Activated T-helper 1 cell treated with anti-CD3 and anti-CD28 coated beads, Interleukin-2, amount 50 U/mL, for 16 hours (primary cell): ENCODE measurements around the gene PLIN5.

Experiments used
- DNase-seq, 2 donors: peaks; one replicate each; pipeline ENCODE4 v3.0.0-alpha.2; 2020; ENCODE audit warnings: low read depth in 1 of 2, low spot score in 1 of 2

PLIN5 gene

DNA sequence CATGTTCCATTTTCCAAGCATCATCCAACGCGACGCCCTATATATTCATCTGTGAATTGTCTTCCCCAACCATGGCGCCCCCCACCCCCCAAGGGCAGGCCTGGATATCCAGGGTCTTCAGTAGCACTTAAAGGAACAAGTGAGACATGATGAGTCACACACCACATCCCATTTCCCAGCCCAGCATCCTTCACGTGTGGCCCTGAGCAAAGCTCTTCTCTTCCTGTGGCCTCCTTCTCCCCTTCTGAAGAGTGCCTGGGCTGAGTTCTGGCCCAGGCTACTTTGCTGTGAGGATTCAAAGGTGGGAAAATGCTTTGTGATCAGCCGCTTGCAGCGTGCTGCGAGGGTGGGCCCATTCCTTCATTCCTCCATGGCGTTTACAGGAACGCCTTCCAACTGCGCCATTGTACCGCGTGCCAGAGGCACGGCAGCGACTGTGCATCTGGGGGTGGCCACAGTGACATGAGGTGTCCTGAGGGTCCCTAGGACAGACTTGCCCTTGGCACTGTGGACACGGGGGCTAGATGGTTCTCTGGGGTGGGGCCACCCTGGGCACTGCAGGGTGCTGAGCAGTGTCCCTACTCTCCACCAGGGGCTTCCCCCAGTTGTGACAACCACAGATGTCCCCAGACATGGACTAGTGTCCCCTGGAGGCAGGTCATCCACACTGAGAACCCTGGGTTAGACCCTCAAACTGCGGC is 28.4 kb downstream of the PLIN5 start:
- no peak for DNase-seq

DNA sequence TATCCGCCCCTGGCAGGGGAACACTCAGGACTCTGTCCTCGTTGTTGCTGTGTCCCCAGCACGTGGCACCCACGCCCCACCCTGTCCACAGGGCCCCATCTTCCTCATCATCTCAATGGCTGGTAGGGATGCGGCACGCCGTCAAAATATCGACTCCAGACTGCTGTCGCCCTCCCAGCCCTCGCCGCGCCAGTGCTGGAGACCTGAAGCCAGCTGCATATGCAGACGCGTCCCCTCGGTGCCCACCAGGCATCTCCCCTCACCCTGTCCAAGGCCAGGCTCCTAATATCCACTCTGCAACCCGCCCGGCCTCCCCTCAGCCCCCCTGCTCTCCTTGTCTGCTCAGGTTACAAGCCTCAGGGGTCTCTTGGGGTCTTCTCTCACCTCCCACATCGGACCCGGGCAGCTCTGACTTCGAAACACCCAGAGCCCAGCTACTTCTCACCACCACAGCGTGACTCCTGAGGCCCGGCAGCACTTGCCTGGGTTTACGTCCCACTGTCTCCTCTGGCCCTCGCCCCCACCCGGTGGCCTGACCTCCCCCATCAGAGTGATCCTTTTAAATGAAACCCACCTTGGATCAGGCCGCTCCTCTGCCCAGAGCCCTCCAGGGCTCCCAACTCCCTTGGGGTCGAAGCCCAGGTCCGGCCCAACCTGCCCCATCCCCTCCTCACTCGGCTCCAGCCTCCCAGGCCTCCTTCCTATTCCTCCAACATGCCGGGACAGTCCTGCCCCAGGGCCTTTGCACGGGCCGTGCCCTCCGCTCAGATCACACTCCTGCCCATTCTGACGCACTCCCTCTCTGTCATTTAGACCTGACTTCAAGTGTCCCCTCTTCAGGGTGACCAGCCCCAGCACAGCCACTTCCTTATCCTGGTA is 29.2 kb downstream of the PLIN5 start:
- DNase-seq = no peak

DNA sequence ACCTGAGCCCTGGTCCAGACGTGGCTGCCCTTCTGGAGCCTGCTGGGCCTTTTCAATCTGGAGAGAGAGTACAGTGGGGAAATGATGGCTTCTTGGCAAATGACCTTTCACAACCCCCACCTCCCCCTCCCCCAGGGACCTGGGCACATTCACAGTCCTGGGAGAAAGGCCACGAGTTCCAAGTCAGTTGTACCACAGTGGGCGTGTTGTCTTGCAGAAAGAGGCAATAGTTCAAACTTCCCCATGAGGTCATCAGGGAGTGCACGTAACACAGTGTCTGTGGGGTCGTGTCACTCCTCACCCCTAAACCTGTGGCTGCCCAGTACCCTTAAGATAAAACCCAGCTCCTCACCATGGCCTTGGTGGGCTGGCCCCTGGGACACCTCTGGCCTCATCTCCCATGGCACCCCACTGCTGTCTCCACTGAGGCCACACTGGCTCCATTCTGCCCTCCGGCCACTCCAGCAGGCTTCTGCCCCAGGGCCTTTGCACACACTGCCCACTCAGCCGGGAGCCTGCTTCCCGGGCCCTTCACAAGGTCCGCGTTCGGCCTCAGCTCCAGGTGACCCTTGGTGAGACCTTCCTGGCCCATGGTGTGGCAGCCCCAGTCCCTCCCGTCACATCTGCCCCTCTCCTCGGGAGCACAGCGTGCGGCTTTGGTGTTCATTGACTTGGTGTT is 30.0 kb downstream of the PLIN5 start:
- no peak for DNase-seq

DNA sequence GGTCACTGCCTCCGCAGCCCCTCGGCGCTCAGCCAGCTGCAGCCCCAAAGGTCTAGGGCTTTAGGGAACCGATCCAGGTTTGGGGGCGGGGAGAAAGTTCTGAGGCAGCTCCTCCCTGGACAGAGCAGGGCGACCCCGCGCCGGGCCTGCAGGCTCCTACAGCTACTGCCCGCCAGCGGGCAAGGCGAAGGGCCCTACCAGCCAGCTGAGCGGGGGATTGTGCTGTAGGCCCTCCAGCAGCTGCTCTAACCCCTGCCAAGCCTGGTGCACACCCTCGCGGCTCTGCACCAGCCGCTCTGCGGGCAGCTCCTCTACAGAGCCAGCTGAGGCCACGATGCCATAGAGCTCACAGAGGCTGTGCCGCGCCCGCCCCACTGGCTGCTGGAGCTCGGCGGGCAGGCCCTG is 30.7 kb downstream of the PLIN5 start:
- DNase-seq = no peak

DNA sequence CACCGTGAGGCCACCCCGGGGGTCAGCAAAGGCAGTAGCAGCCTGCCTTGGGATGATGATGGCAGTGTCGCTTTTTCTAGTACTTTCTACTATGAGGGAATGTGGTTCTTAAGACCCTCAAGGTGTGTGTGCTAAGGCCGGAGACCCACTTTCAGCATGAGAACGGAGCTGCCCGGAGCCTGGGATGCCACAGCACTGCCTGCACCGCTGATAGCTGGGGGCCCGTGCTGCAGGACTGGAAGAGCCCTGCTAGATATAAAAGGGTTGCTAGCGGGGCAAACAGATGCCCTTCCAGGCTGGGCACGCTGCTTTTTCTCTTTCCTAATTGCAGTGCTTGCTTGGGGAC is 31.2 kb downstream of the PLIN5 start:
- no peak for DNase-seq

DNA sequence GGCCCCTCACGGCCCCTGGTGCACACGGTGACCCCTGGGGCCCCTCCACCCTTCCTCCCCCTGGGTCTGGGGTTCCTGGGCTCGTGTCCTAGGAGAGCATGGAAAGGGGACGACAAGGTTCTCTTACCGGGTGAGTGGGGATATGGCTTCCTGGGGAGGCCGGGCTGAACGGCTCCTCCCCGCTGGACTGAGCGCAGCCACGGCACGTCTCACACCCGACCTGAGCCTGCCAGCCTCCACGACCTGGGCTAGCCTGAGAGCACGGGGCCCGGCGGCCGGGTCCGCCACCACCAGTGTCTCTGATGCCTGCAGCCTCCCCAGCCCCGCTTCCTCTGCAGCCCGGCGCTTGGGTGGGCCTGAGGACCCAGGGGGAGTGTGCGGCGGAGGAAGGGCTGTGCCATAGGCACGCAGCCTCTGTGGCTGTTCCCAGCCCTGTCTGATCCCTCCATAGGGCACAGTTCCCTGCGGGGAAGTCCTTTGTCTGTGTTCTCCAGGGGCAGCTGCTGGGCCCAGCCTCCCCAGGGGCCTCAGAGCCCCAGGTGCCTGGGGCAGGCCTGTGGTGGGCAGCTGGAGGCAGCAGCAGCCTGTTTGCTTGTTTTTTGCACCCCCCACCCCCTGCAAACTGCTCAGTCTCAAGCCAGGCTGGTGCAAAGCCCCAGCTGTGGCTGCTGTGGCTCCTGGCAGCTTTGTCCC is 31.7 kb downstream of the PLIN5 start:
- no peak for DNase-seq

DNA sequence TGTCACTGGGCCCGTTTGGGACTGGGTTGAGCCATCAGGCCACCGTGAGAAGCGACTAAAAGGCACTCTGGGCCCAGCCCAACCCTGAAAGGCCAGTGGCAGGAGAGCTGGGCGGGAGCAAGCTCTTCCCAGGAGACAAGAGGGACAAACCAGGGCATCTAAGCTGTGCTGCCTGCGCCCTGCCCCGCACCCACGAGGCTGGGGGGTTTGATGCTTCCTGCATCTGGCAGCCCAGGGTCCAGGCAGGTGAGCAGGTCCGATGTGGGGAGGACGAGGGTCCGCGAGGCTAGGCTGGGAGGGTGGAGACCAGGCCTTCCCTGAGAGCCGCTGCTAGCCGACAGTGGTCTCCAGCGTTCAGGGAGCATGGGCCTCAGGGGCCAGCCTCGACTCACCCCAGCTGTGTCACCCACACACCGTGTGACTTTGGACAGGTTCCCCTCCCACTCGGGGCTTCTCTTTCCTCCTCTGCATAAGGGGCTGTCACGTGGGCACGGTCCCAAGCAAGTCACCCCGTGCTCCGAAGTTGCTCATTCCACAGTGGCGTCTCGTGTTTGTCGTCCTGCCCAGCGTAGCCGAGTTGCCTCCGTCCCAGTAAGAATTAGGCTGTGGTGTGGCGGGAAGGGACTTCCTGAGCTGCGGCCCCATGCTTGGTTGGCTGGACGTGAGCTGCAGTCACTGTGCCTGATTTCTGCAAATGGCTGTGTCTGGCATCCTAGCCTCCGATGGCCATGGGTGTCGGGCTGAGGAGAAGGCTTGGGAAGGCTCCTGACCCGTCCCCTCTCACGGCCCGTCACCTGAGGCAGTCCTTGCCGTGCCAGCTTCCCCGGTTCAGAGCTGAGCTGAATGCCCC is 32.5 kb downstream of the PLIN5 start:
- no peak for DNase-seq

DNA sequence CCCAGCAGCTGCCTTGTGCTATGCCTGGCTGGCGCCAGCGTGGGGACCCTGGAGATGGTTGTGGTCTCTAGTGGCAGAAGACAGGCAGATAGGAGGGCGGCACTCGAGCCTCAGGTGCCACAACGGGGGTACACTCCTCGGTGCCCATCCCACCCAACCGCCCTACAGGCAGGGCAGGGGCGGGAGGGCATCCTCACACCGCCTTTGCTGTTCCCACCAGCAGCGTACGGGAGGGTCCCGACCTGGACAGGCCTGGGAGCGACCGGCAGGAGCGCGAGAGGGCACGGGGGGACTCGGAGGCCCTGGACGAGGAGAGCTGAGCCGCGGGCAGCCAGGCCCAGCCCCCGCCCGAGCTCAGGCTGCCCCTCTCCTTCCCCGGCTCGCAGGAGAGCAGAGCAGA is 33.3 kb downstream of the PLIN5 start:
- DNase-seq = no peak

DNA sequence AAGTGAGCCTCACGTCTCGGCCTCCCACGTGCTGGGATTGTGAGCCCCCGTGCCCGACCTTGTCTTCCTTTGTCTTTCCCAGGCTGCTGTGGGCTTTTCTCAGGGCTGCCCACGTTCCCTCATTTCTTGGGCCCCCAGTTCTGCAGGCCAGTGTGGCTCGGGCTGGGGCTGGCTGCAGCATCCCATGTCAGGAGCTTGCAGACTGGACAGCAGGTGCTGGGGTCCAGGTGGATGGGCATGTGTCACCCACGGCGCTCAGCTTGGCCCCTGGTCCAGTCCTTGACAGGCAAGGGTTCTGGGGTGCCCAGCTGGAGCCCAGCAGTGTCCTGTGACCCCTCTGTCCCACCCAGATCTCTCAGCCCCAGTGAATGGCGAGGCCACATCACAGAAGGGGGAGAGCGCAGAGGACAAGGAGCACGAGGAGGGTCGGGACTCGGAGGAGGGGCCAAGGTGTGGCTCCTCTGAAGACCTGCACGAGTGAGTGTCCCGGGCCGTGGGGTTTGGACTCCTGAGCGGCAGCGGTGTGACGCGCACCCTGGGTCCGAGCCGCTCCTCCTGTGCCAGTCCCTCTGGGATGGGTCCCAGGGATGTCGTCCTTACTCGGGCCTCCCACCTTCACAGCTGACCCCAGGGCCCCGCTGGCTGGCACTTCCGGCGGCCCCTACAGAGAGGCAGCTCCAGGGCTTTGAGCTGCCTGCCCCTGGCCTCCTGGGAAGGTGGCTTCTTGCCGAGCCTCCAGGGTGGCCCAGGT is 34.0 kb downstream of the PLIN5 start:
- no peak for DNase-seq

DNA sequence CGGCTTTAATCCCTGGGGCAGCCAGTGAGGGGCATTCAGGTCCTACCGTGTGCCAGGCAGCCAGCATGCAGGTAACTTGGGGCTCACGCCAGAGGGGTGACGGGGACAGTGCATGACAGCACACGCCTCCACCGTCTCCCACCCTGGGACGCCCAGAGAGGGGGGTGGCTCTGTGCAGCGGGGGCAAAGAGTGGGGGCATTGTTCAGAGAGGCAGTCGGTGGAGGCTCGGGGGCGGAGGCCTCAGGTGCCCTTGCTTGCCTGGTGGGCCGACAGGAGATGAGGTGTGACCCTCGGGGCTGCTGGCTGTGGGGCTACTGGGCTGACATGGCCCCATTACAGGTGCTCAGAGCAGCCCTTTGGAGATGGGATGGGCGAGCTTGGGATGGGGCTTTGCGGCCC is 35.2 kb downstream of the PLIN5 start:
- DNase-seq = no peak

DNA sequence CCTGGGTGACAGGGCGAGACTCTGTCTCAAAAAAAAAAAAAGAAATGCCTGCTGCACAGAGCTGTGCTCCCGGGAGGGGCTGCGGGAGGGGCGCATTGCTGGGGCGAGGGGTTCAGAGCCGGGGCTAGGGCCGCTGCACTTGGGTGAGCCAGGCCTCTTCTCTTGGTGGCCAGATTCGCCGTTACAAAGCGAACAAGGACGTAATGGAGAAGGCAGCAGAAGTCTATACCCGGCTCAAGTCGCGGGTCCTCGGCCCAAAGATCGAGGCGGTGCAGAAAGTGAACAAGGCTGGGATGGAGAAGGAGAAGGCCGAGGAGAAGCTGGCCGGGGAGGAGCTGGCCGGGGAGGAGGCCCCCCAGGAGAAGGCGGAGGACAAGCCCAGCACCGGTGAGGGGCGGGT is 35.7 kb downstream of the PLIN5 start:
- DNase-seq = no peak

DNA sequence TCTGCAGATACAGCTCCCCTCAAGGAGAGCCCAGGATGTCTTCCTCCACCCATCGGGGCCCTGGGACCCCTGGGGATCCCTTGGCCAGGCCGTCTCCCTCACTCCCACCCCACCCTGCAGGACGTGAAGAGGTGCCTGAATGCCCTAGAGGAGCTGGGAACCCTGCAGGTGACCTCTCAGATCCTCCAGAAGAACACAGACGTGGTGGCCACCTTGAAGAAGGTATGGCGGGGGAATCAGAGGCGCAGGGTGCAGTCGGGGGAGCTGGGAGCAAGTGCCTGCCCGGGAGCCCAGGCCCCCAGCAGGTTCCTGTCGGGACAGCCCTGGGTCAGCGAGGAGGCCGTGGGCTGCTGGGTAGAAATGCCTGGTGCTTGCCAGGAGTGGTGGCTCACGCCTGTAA is 36.3 kb downstream of the PLIN5 start:
- no peak for DNase-seq

DNA sequence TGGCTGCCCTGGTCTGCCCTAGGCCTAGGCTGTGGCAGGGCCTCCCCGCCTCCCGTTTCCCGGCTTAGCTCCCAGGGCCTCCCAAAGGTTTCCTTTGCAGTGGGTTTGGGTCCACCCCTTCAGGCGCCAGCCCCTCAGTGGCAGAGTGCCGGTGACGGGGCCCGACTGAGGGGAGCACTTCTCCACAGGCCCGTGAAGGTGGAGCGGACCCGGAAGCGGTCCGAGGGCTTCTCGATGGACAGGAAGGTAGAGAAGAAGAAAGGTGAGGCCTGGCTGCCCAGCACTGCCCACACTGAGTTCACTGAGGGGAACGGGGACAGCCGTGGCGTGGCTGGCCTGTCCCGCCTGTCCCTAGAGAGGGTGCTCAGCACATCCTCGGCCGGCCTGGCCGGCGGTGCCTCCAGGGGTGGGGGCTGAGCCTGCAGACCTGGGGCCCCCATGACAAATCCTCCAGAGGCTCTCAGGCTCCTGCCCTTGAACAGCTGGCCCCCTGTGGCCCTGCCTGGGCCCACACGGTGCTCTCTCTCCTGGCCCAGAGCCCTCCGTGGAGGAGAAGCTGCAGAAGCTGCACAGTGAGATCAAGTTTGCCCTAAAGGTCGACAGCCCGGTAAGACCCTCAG is 37.1 kb downstream of the PLIN5 start:
- DNase-seq = no peak

DNA sequence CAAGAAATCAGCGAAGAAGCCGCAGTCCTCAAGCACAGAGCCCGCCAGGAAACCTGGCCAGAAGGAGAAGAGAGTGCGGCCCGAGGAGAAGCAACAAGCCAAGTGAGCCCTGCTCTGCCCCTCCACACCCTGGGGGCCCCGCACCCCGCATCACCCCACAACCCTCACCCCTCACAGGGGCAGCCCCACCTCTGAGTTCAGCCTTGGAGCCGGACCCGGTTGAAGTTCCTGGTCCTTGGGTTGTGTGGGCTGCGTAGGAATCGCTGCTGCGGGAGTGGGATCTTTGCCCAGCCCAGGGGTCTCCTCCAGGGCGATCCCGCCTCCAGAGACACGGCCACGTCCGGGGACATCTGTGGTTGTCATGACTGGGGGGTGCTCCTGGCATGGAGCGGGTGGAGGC is 38.7 kb downstream of the PLIN5 start:
- no peak for DNase-seq

DNA sequence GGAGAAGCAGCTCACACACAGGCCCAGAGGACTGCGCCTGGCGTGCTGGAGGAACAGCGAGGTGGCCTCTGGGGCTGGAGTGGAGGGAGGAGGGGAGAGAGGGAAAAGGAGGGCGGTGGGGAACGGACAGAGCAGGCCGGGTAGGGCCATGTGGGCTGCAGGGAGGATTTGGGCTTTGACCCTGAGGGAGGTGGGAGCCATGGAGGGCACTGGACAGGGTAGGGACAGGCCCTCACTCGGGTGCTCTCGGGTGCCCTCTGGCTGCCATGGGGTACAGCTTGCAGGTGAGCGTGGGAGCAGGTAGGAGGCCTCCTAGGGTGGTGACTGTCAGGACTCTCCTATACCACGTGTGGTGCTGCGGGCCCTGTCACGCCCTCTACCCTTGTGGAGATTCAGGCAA is 39.6 kb downstream of the PLIN5 start:
- no peak for DNase-seq

DNA sequence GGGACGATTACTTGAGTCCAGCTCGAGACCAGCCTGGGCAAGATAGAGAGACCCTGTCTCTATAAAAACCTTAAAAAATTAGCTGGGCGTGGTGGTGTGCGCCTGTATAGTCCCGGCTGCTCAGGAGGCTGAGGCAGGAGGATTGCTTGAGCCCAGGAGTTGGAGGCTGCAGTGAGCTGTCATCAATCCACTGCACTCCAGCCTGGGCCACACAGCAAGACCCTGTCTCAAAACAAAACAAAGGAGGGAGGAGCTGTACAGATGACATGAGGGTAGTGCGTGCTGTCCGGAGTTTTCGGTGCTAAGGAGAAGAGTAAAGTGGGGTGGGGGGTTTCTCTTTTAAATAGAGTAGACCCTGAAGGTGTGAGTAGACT is 40.3 kb downstream of the PLIN5 start:
- no peak for DNase-seq

DNA sequence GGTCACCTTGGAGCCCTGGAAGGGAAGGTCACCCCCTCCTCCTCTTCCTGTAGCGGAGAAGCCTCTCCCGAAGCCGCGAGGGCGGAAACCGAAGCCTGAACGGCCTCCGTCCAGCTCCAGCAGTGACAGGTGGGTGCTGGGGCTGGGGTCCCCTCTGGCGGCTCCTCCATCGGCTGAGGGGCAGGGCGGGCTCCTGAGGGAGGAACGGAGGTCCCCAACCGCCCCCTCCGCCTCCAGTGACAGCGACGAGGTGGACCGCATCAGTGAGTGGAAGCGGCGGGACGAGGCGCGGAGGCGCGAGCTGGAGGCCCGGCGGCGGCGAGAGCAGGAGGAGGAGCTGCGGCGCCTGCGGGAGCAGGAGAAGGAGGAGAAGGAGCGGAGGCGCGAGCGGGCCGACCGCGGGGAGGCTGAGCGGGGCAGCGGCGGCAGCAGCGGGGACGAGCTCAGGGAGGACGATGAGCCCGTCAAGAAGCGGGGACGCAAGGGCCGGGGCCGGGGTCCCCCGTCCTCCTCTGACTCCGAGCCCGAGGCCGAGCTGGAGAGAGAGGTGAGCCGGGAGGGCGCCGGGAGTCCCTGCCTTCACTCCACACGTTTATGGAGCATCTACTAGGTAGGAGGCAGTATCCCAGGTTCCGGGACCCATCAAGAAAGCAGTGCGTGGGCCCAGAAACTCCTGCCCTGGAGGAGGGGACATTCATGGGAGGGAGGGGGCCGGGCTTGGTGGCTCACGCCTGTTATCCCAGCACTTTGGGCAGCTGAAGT is 40.9 kb downstream of the PLIN5 start:
- DNase-seq = no peak

DNA sequence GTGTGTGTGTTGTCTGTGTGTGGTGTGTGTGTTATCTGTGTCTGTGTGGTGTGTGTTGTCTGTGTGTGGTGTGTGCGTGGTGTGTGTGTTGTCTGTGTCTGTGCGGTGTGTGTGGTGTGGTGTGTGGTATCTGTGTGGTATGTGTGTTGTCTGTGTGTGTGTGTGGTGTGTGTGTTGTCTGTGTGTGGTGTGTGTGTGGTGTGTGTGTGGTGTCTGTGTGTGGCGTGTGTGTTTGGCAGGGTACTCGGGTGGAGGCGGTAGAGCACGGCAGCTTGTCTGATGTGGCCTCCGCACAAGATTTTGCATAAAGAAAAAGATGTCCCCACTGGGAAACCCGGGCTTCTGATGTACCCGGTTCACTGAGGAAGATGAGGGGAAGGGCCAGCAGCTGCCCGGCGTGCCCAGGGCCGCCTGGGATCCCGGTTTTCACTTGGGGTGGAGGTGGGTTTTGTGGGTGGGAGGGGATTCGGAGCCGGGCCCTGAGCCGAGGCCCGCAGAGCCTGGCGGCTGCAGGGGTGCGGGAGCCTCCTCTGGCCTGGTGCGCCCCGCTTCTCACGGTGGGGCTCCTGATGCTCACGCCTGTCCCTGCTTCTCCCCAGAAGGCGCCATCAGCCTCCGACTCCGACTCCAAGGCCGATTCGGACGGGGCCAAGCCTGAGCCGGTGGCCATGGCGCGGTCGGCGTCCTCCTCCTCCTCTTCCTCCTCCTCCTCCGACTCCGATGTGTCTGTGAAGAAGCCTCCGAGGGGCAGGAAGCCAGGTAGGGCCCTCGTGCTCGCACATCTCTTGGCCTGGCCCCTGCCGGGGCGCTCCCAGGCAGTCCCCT is 41.7 kb downstream of the PLIN5 start:
- no peak for DNase-seq
